Right ventricle myocardium inferior (tissue), 1 donor: ENCODE results near the gene CTIF. TPM values are rescaled to one million over a fixed set of nuclear protein-coding genes. Genes with fewer than 3 reads are reported as not detected.

Experiments used
- ATAC-seq: fragments of 200-7000 bp; cut with Tn5 transposase; one replicate; pipeline ENCODE4 v1.9.1; 2020; ENCODE audit warnings: mild to moderate bottlenecking, moderate library complexity
- DNase-seq: peaks from one replicate; pipeline ENCODE4 v3.0.0; 2021; ENCODE audit errors: missing footprints
- intact Hi-C: fragments of 100-400 bp; cut with DNase I; formaldehyde crosslinking; loops from one replicate; pipeline ENCODE4 v1.11.0; 2022
- total RNA-seq: library from RNA; stranded (reverse); fragmentation: NEBNext Ultra II Directional; extraction: Animal tissue kit (Norgen Biotek cat#: 25700); gene quantifications from one replicate; pipeline ENCODE4 v1.2.1, GENCODE V29; 2021
- donor health status: DM: no; HTN: yes; CAD: no; lungs with severe emphysema.

The CTIF gene
- total RNA-seq, 1 donor from 2014 or later = 74.0 TPM

- ATAC-seq (no peak), DNase-seq (no peak)
- intact Hi-C loops = no loop called here
Measured at GRCh38 chr18:48611203-48611602, 72.4 kb downstream of the CTIF start.

GRCh38 chr18:48611785-48612480 lies 73.1 kb downstream of the CTIF start:
- DNase-seq (no peak), ATAC-seq (no peak)
- intact Hi-C loops = no loop called here

- DNase-seq = no peak
- intact Hi-C loops = no loop called here
- ATAC-seq = no peak
Measured at GRCh38 chr18:48612511-48612910, 73.7 kb downstream of the CTIF start.

GRCh38 chr18:48612917-48613316 lies 74.1 kb downstream of the CTIF start:
- no peak for DNase-seq
- ATAC-seq = no peak
- intact Hi-C loops = no loop called here

- ATAC-seq (peak; percentile 55), DNase-seq (no peak)
- intact Hi-C loops = no loop called here
Measured at GRCh38 chr18:48613589-48614404, 75.0 kb downstream of the CTIF start.

GRCh38 chr18:48615566-48616401 lies 77.0 kb downstream of the CTIF start:
- peak; percentile 8 for ATAC-seq
- DNase-seq = no peak
- intact Hi-C loops = no loop called here

GRCh38 chr18:48616484-48617255 lies 77.8 kb downstream of the CTIF start:
- no peak for DNase-seq
- no peak for ATAC-seq
- intact Hi-C loops = no loop called here

- ATAC-seq (no peak), DNase-seq (no peak)
- intact Hi-C loops = no loop called here
Measured at GRCh38 chr18:48617844-48618497, 79.1 kb downstream of the CTIF start.

- ATAC-seq = no peak
- intact Hi-C loops = no loop called here
- no peak for DNase-seq
Measured at GRCh38 chr18:48619016-48619415, 80.2 kb downstream of the CTIF start.

GRCh38 chr18:48619501-48619900 lies 80.7 kb downstream of the CTIF start:
- intact Hi-C loops = no loop called here
- no peak for DNase-seq
- ATAC-seq = no peak

GRCh38 chr18:48620071-48620470 lies 81.2 kb downstream of the CTIF start:
- ATAC-seq = no peak
- intact Hi-C loops = no loop called here
- DNase-seq = no peak

GRCh38 chr18:48621240-48621639 lies 82.4 kb downstream of the CTIF start:
- intact Hi-C loops = no loop called here
- ATAC-seq = no peak
- no peak for DNase-seq

GRCh38 chr18:48621815-48622555 lies 83.2 kb downstream of the CTIF start:
- intact Hi-C loops = no loop called here
- no peak for ATAC-seq
- DNase-seq = no peak

- no peak for DNase-seq
- no peak for ATAC-seq
- intact Hi-C loops = no loop called here
Measured at GRCh38 chr18:48622911-48623431, 84.1 kb downstream of the CTIF start.

- no peak for ATAC-seq
- DNase-seq = no peak
- intact Hi-C loops = no loop called here
Measured at GRCh38 chr18:48623468-48624235, 84.8 kb downstream of the CTIF start.

GRCh38 chr18:48624856-48625255 lies 86.0 kb downstream of the CTIF start:
- ATAC-seq (no peak), DNase-seq (no peak)
- intact Hi-C loops = no loop called here

GRCh38 chr18:48627216-48627615 lies 88.4 kb downstream of the CTIF start:
- ATAC-seq (no peak), DNase-seq (no peak)
- intact Hi-C loops = no loop called here
